GM12878 (cell line): Measurements from ENCODE around the gene GPRIN1. TPM values are rescaled to one million over a fixed set of nuclear protein-coding genes. Genes with fewer than 3 reads are reported as not detected.

ENCODE experiments used
- ATAC-seq: fragments of 200-7000 bp; cut with Tn5 transposase; 3 replicates; pipeline ENCODE4 v1.9.1; 2020; ENCODE audit warnings: mild to moderate bottlenecking, moderate library complexity
- BruUV-seq: library from RNA; stranded (reverse); fragments of 400-500 nt; replicated peaks from 2 replicates; lab custom pipeline; 2021; lab: Mats Ljungman, UMichigan
- CTCF ChIA-PET: fragments of 300-600 bp; sonication (Branson Sonifier 250); formaldehyde crosslinking; extraction: SDS; loops from one replicate; lab custom pipeline; 2021; ENCODE audit warnings: inconsistent platforms; lab: Yijun Ruan, JAX
- POLR2A ChIA-PET: fragments of 350-600 bp; formaldehyde crosslinking; extraction: SDS; loops from one replicate; lab custom pipeline; 2021; ENCODE audit warnings: inconsistent platforms; lab: Charles Lee
- RAD21 ChIA-PET: fragments of 300-600 bp; sonication (Branson Sonifier 250); formaldehyde crosslinking; loops from one replicate; lab custom pipeline; 2023; ENCODE audit warnings: antibody characterized with exemption; ENCODE audit not compliant: unreplicated experiment; lab: Charles Lee
- SMC1A ChIA-PET: fragments of 300-600 bp; sonication (Branson Sonifier 250); formaldehyde crosslinking; loops from one replicate; lab custom pipeline; 2023; ENCODE audit not compliant: unreplicated experiment, uncharacterized antibody; lab: Charles Lee
- DNase-seq: peaks from one replicate; pipeline ENCODE4 v3.0.0-alpha.2; 2011; ENCODE audit warnings: low read depth, low spot score
- FAIRE-seq: peaks from 3 replicates; lab custom pipeline; 2011; peaks lifted over from hg19 to GRCh38; lab: Jason Lieb, UNC
- H2AFZ ChIP-seq: 2 replicates; pipeline ENCODE4 v1.6.0; 2011; ENCODE audit warnings: low read depth, low read length, control low read depth; ENCODE audit not compliant: control insufficient read depth
- H3K27ac ChIP-seq: 2 replicates; pipeline ENCODE4 v1.5.1; 2011; ENCODE audit warnings: control low read depth; ENCODE audit not compliant: control insufficient read depth, insufficient read depth
- H3K27me3 ChIP-seq, 2 experiments: replicated peaks in 1 of 2; 2 replicates each; pipeline versions ENCODE4 v1.6.0 to v1.6.1; 2011; ENCODE audit warnings: low read length in 1 of 2; ENCODE audit not compliant: control insufficient read depth in 2 of 2, insufficient read depth in 2 of 2
- H3K36me3 ChIP-seq, 2 experiments: 2 replicates each; pipeline ENCODE4 v1.5.1; 2011; ENCODE audit warnings: low read length in 1 of 2; ENCODE audit not compliant: control insufficient read depth in 2 of 2, insufficient read depth in 2 of 2
- H3K4me1 ChIP-seq: 2 replicates; pipeline ENCODE4 v1.6.1; 2011; ENCODE audit warnings: mild to moderate bottlenecking, low read length, moderate library complexity, mixed read lengths; ENCODE audit not compliant: control insufficient read depth, insufficient read depth
- H3K4me2 ChIP-seq: 2 replicates; pipeline ENCODE4 v1.6.0; 2011; ENCODE audit warnings: control low read depth; ENCODE audit not compliant: control insufficient read depth, insufficient read depth
- H3K4me3 ChIP-seq: fragments of 200-600 bp; sonication (generic); 2 replicates; pipeline ENCODE4 v1.5.1; 2016
- H3K79me2 ChIP-seq: 2 replicates; pipeline ENCODE4 v1.6.0; 2011; ENCODE audit warnings: low read length; ENCODE audit not compliant: control insufficient read depth, insufficient read depth
- H3K9ac ChIP-seq: 2 replicates; pipeline ENCODE4 v1.8.0; 2011; ENCODE audit warnings: low read length, control low read depth, mixed read lengths; ENCODE audit not compliant: control insufficient read depth, insufficient read depth
- H3K9me3 ChIP-seq: replicated peaks from 3 replicates; pipeline ENCODE4 v1.5.1; 2011; ENCODE audit warnings: mild to moderate bottlenecking, low read length; ENCODE audit not compliant: control insufficient read depth, insufficient read depth
- H4K20me1 ChIP-seq: 2 replicates; pipeline ENCODE4 v1.6.0; 2011; ENCODE audit not compliant: control insufficient read depth, insufficient read depth
- EGR1 ChIP-seq, 2 experiments: IDR thresholded peaks; 1 replicate in 1 of 2; 2 replicates in 1 of 2; pipeline ENCODE4 v1.6.1; 2011 to 2012; ENCODE audit warnings: low read depth in 2 of 2, low read length in 2 of 2, borderline replicate concordance in 1 of 2, mild to moderate bottlenecking in 1 of 2, moderate library complexity in 1 of 2
- ETV6 ChIP-seq, 2 experiments: fragments of 450-650 bp in 1 of 2; IDR thresholded peaks in 1 of 2; conservative IDR thresholded peaks in 1 of 2; 2 replicates each; pipeline ENCODE4 v1.6.1; 2014; ENCODE audit warnings: antibody characterized with exemption in 1 of 2, borderline replicate concordance in 1 of 2, low read depth in 1 of 2, mild to moderate bottlenecking in 1 of 2, moderate library complexity in 1 of 2
- GATAD2B ChIP-seq: fragments of 450-650 bp; conservative IDR thresholded peaks from 2 replicates; pipeline ENCODE4 v1.6.1; 2017; ENCODE audit warnings: low read depth, mild to moderate bottlenecking, moderate library complexity
- IKZF1 ChIP-seq: fragments of 450-650 bp; conservative IDR thresholded peaks from 2 replicates; pipeline ENCODE4 v1.6.1; 2017; ENCODE audit warnings: antibody characterized with exemption, mild to moderate bottlenecking
- JUNB ChIP-seq: IDR thresholded peaks from 2 replicates; pipeline ENCODE4 v1.6.1; 2016; ENCODE audit warnings: antibody characterized with exemption, mild to moderate bottlenecking
- MTA3 ChIP-seq: IDR thresholded peaks from 2 replicates; pipeline ENCODE4 v1.6.1; 2012; ENCODE audit warnings: low read length, inconsistent platforms, borderline replicate concordance
- NFXL1 ChIP-seq: fragments of 450-650 bp; IDR thresholded peaks from 2 replicates; pipeline ENCODE4 v1.6.1; 2017; ENCODE audit warnings: antibody characterized with exemption, mild to moderate bottlenecking, borderline replicate concordance
- NFYA ChIP-seq: IDR thresholded peaks from 2 replicates; pipeline ENCODE4 v1.6.1; 2011; ENCODE audit warnings: low read depth, mild to moderate bottlenecking, low read length, improper control_type of control experiment, borderline replicate concordance
- PML ChIP-seq: IDR thresholded peaks from 2 replicates; pipeline ENCODE4 v1.6.1; 2012; ENCODE audit warnings: low read length, inconsistent platforms
- POU2F2 ChIP-seq: IDR thresholded peaks from 3 replicates; pipeline ENCODE4 v1.6.1; 2011; ENCODE audit warnings: low read depth, mild to moderate bottlenecking, low read length, borderline replicate concordance
- RBBP5 ChIP-seq: fragments of 200-600 bp; sonication (generic); conservative IDR thresholded peaks from 2 replicates; pipeline ENCODE4 v1.6.1; 2016
- SMC3 ChIP-seq: IDR thresholded peaks from 2 replicates; pipeline ENCODE4 v1.6.1; 2011; ENCODE audit warnings: low read length, improper control_type of control experiment, borderline replicate concordance
- SUPT20H ChIP-seq: IDR thresholded peaks from 2 replicates; pipeline ENCODE4 v1.6.1; 2011; ENCODE audit warnings: low read depth, mild to moderate bottlenecking, low read length, moderate library complexity, borderline replicate concordance; ENCODE audit not compliant: control insufficient read depth
- TCF12 ChIP-seq: IDR thresholded peaks from 2 replicates; pipeline ENCODE4 v1.6.1; 2011; ENCODE audit warnings: low read depth, mild to moderate bottlenecking, low read length
- ZBED1 ChIP-seq: IDR thresholded peaks from 2 replicates; pipeline ENCODE4 v1.6.1; 2016; ENCODE audit warnings: borderline replicate concordance
- WGBS: methylation state at CpG from one replicate; pipeline ENCODE4 v1.1.6; 2016; ENCODE audit warnings: low lambda C conversion rate; ENCODE audit not compliant: insufficient replicate concordance, insufficient coverage; ENCODE audit errors: missing lambda C conversion rate; 5-methylcytosine and 5-hydroxymethylcytosine counted together
- in situ Hi-C: fragments of 300-500 bp; cut with MboI; formaldehyde crosslinking; loops from 9 replicates; pipeline ENCODE4 v1.14.3; 2018; ENCODE audit warnings: mixed read lengths
- intact Hi-C: fragments of 100-400 bp; cut with micrococcal nuclease; formaldehyde crosslinking; loops from one replicate; pipeline ENCODE4 v1.14.2; 2022; ENCODE audit not compliant: unreplicated experiment
- polyA plus RNA-seq, 11 experiments: library from polyadenylated mRNA; depleted of rRNA in 4 of 11; unstranded in 6 of 11; stranded (reverse) in 5 of 11; fragments of >200 nt; fragmentation: Nextera tagmentation in 4 of 11; fragmentation: Illumina TruSeq in 1 of 11; extraction: Ambion mirVana in 4 of 11; extraction: Trizol in 1 of 11; gene quantifications; 1 replicate in 1 of 11; 2 replicates in 10 of 11; pipeline versions ENCODE4 v1.2.1 to v1.2.3, GENCODE V29; 2011 to 2016; ENCODE audit warnings: inconsistent platforms in 2 of 11, missing spikeins in 2 of 11, low read depth in 1 of 11
- total RNA-seq, 4 experiments: library from RNA; depleted of rRNA in 3 of 4; stranded (reverse); fragments of >200 nt in 3 of 4; fragmentation: Illumina TruSeq in 1 of 4; extraction: Trizol in 1 of 4; gene quantifications; 2 replicates each; pipeline versions ENCODE4 v1.2.1 to v1.2.3, GENCODE V29; 2013 to 2021
- TF ChIP-seq, protein P1 (sequence below): fragments of 450-650 bp; IDR thresholded peaks from 2 replicates; pipeline ENCODE4 v1.6.1; 2018; ENCODE audit warnings: mild to moderate bottlenecking, low read depth, moderate library complexity; ENCODE audit not compliant: partially characterized antibody
- TF ChIP-seq, protein P2 (sequence below): IDR thresholded peaks from 2 replicates; pipeline ENCODE4 v1.6.1; 2012; ENCODE audit warnings: low read depth, low read length, improper control_type of control experiment
- TF ChIP-seq, protein P3 (sequence below): IDR thresholded peaks from 2 replicates; pipeline ENCODE4 v1.6.1; 2012; ENCODE audit warnings: low read length, inconsistent platforms

GPRIN1 gene
- total and polyA plus RNA-seq, 10 of the 15 experiments (the other 5 are each of a cell fraction or from before 2014, with no cell fraction given), result 0.52 to 16.3 (median 4.5) TPM

DNA sequence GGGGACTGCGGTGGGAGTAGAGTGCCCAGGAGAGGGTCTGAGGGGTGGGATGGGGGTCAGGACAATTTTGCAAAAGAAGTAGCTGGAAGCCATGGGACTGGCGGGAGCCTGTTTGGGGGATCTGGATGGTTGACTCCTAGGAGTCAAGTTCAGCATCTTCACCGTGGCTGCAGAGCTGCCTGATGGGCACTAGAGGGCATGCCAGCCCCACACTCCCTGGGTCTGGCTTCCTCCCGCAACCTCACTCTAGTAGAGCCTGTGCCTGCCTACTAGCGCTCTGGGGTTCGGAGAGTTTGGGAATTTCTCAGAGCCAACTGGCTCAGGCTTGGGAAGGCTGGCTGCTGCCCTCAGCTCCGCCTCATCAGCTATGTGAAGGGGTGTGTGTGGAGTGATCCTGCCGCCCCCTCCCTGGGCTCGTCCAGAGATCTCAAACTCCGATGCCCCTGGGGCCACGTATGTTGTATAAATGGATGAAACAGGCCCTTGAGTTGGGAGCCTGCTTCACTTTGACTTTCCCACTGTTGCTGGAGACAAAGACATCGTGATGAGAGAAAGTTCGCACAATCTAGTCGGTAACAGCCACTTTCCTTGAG, 48.1 kb upstream of the GPRIN1 start:
- ChIA-PET RAD21 (interaction anchor here (0.7 to 4.8 kb wide), 6 partner anchors 11 to 453 kb away, joined by 3 to 43 read pairs (median 3); no protein-coding TSS in a partner anchor), POLR2A (interaction anchor here (0.6 kb wide), 1 partner anchor 86 kb away, joined by 3 read pairs; no protein-coding TSS in a partner anchor), CTCF (interaction anchor here (0.6 to 6.3 kb wide), 22 partner anchors 8 to 454 kb away, joined by 3 to 102 read pairs (median 3); partner anchors contain the start of genes TSPAN17 and ZNF346), SMC1A (interaction anchor here (0.8 to 3.1 kb wide), 6 partner anchors 10 to 453 kb away, joined by 3 to 8 read pairs (median 4); partner anchors contain the start of gene HK3)
- no peak overlapping the region for H3K4me3 ChIP-seq
- H3K27me3 ChIP-seq, result no peaks in the 10 kb centered on the region
- no peaks in the 10 kb centered on the region; a peak in 1 of 4 replicates for H3K36me3 ChIP-seq
- H3K79me2 ChIP-seq, result no peaks in the 10 kb centered on the region
- H3K4me1 ChIP-seq, result peaks cover 22% of the 10 kb centered on the region
- H3K4me2 ChIP-seq, result peak overlapping the region; percentile 86
- WGBS, result 46% methylated on average over 14 of the region's 14 CpGs
- intact Hi-C loops, result loop anchor here (2.0 kb wide), 1 partner anchor 301 kb away; no protein-coding TSS in a partner anchor
- no peak overlapping the region for H2AFZ ChIP-seq
- no peaks in the 10 kb centered on the region; the same call in 1 of the 2 replicates for H4K20me1 ChIP-seq
- FAIRE-seq (peak; percentile 85), DNase-seq (no peak), ATAC-seq (peak; percentile 83)
- H3K9me3 ChIP-seq, result no peaks in the 10 kb centered on the region
- no peak overlapping the region for H3K9ac ChIP-seq
- TSS peak; percentile 61 for BruUV-seq
- in situ Hi-C loops, result loop anchor here (5.0 kb wide), 1 partner anchor 299 kb away; no protein-coding TSS in a partner anchor
- H3K27ac ChIP-seq, result no peak overlapping the region
- TF ChIP-seq EGR1 (IDR thresholded peaks at IDR 0.05; ENCODE audit: borderline replicate concordance in 1 of 2, low read depth in 2 of 2, low read length in 2 of 2) (no peak), GATAD2B (no peak), RBBP5 (no peak), JUNB (no peak), SMC3 (peak; percentile 41; the same call in 1 of the 2 replicates), TCF12 (no peak), MTA3 (no peak), PML (no peak), IKZF1 (0 out of 2 replicates have a peak, but pooled peaks have one; percentile 10), ETV6 (conservative IDR thresholded peaks at IDR 0.05 in 1 of 2, IDR thresholded peaks at IDR 0.05 in 1 of 2; ENCODE audit: borderline replicate concordance in 1 of 2, low read depth in 1 of 2) (no peak), POU2F2 (0 out of 3 replicates have a peak, but pooled peaks have one; percentile 8), SUPT20H (no peak), NFXL1 (no peak), ZBED1 (no peak), NFYA (no peak)
- TF ChIP-seq, protein P1, sequence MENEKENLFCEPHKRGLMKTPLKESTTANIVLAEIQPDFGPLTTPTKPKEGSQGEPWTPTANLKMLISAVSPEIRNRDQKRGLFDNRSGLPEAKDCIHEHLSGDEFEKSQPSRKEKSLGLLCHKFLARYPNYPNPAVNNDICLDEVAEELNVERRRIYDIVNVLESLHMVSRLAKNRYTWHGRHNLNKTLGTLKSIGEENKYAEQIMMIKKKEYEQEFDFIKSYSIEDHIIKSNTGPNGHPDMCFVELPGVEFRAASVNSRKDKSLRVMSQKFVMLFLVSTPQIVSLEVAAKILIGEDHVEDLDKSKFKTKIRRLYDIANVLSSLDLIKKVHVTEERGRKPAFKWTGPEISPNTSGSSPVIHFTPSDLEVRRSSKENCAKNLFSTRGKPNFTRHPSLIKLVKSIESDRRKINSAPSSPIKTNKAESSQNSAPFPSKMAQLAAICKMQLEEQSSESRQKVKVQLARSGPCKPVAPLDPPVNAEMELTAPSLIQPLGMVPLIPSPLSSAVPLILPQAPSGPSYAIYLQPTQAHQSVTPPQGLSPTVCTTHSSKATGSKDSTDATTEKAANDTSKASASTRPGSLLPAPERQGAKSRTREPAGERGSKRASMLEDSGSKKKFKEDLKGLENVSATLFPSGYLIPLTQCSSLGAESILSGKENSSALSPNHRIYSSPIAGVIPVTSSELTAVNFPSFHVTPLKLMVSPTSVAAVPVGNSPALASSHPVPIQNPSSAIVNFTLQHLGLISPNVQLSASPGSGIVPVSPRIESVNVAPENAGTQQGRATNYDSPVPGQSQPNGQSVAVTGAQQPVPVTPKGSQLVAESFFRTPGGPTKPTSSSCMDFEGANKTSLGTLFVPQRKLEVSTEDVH, result no peak
- TF ChIP-seq, protein P2, sequence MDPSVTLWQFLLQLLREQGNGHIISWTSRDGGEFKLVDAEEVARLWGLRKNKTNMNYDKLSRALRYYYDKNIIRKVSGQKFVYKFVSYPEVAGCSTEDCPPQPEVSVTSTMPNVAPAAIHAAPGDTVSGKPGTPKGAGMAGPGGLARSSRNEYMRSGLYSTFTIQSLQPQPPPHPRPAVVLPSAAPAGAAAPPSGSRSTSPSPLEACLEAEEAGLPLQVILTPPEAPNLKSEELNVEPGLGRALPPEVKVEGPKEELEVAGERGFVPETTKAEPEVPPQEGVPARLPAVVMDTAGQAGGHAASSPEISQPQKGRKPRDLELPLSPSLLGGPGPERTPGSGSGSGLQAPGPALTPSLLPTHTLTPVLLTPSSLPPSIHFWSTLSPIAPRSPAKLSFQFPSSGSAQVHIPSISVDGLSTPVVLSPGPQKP, result no peak
- TF ChIP-seq, protein P3, sequence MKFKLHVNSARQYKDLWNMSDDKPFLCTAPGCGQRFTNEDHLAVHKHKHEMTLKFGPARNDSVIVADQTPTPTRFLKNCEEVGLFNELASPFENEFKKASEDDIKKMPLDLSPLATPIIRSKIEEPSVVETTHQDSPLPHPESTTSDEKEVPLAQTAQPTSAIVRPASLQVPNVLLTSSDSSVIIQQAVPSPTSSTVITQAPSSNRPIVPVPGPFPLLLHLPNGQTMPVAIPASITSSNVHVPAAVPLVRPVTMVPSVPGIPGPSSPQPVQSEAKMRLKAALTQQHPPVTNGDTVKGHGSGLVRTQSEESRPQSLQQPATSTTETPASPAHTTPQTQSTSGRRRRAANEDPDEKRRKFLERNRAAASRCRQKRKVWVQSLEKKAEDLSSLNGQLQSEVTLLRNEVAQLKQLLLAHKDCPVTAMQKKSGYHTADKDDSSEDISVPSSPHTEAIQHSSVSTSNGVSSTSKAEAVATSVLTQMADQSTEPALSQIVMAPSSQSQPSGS, result no peak
